Activated naive CD8-positive, alpha-beta T cell treated with anti-CD3 and anti-CD28 coated beads, Interleukin-2, amount 10 ng/mL, durations not matched to agents 7 days and 5 days (primary cell): ENCODE results near the gene VPS33A. TPM values are rescaled to one million over a fixed set of nuclear protein-coding genes. Genes with fewer than 3 reads are reported as not detected.
A peak's percentile ranks its signal among the peaks of the same experiment; 100 is the strongest.

Experiments used
- ATAC-seq: fragments of 150-1000 bp; cut with Tn5 transposase; one replicate; pipeline ENCODE4 v1.10.0; 2021; ENCODE audit warnings: low read depth, moderate library complexity
- POLR2A ChIA-PET: fragments of 350-600 bp; sonication (Branson Sonifier 250); formaldehyde crosslinking; loops from one replicate; lab custom pipeline; 2021; ENCODE audit warnings: antibody characterized with exemption; lab: Charles Lee
- DNase-seq: peaks from one replicate; pipeline ENCODE4 v3.0.0; 2021
- H3K27ac Mint-ChIP-seq: one replicate; pipeline ENCODE4 v1.8.0; 2022; ENCODE audit warnings: mild to moderate bottlenecking, mixed read lengths
- H3K27me3 Mint-ChIP-seq: one replicate; pipeline ENCODE4 v1.8.0; 2022; ENCODE audit warnings: mild to moderate bottlenecking, moderate library complexity, mixed read lengths
- H3K36me3 Mint-ChIP-seq: one replicate; pipeline ENCODE4 v1.8.0; 2021; ENCODE audit warnings: mild to moderate bottlenecking, mixed read lengths
- H3K4me1 Mint-ChIP-seq: one replicate; pipeline ENCODE4 v1.8.0; 2021; ENCODE audit warnings: mixed read lengths
- H3K4me3 Mint-ChIP-seq: one replicate; pipeline ENCODE4 v1.8.0; 2022; ENCODE audit warnings: mild to moderate bottlenecking, moderate library complexity, mixed read lengths
- H3K9me3 Mint-ChIP-seq: one replicate; pipeline ENCODE4 v1.8.0; 2021; ENCODE audit warnings: mixed read lengths
- total RNA-seq, 2 experiments: library from RNA; stranded (reverse); gene quantifications; one replicate each; pipeline ENCODE4 v1.2.3, GENCODE V29; 2021

Gene VPS33A
- total RNA-seq, 2 experiments from 2014 or later: 27.8 to 29.7 TPM

- Mint-ChIP-seq H3K9me3 (no peaks in the 10 kb centered on the region), H3K27me3 (peaks cover 30% of the 10 kb centered on the region), H3K4me1 (peaks cover 5% of the 10 kb centered on the region), H3K36me3 (no peaks in the 10 kb centered on the region), H3K4me3 (peak overlapping the region; percentile 21), H3K27ac (peak overlapping the region; percentile 18)
- POLR2A ChIA-PET: no interaction called here
- DNase-seq (no peak), ATAC-seq (no peak)
These were observed 68.7 kb downstream of the VPS33A start for GRCh38 chr12:122197612-122197966.

DNA sequence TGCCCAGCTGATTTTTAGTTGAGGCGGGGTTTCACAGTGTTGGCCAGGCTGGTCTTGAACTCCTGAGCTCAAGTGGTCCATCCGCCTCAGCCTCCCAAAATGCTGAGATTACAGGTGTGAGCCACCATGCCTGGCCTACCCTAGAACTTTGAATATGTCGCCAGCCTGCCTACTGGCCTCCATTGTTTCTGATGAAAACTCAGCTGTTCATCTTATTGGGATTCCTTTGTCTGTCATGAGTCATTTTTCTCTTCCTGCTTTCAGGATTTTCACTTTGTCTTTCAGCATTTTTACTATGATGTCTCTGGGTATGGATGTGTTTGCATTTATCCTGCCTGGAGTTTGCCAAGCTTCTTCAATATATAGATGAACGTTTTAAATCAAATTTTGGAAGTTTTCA lies 70.9 kb downstream of the VPS33A start:
- Mint-ChIP-seq H3K4me3 (no peak overlapping the region), H3K36me3 (no peaks in the 10 kb centered on the region), H3K4me1 (peaks cover 6% of the 10 kb centered on the region), H3K27ac (no peak overlapping the region), H3K9me3 (no peaks in the 10 kb centered on the region), H3K27me3 (peaks cover 20% of the 10 kb centered on the region)
- POLR2A ChIA-PET: no interaction called here
- ATAC-seq: no peak
- no peak for DNase-seq

- Mint-ChIP-seq H3K4me3 (no peak overlapping the region), H3K4me1 (peaks cover 6% of the 10 kb centered on the region), H3K27ac (no peak overlapping the region), H3K27me3 (peaks cover 20% of the 10 kb centered on the region), H3K36me3 (no peaks in the 10 kb centered on the region), H3K9me3 (no peaks in the 10 kb centered on the region)
- ATAC-seq: no peak
- DNase-seq: no peak
- POLR2A ChIA-PET: no interaction called here
These were observed 71.5 kb downstream of the VPS33A start for GRCh38 chr12:122194804-122195203.

GRCh38 chr12:122192441-122192840 lies 73.9 kb downstream of the VPS33A start:
- Mint-ChIP-seq H3K4me1 (peaks cover 5% of the 10 kb centered on the region), H3K9me3 (no peaks in the 10 kb centered on the region), H3K36me3 (no peaks in the 10 kb centered on the region), H3K4me3 (no peak overlapping the region), H3K27me3 (peaks cover 9% of the 10 kb centered on the region), H3K27ac (no peak overlapping the region)
- no peak for DNase-seq
- POLR2A ChIA-PET: no interaction called here
- ATAC-seq: no peak

- Mint-ChIP-seq H3K27me3 (peaks cover 2% of the 10 kb centered on the region), H3K4me1 (peaks cover 2% of the 10 kb centered on the region)
- DNase-seq: peak; percentile 74
These were observed 75.2 kb downstream of the VPS33A start for GRCh38 chr12:122190842-122191668.

GRCh38 chr12:122189626-122190475 lies 76.4 kb downstream of the VPS33A start:
- peak overlapping the region; percentile 16 for H3K27ac Mint-ChIP-seq
- ATAC-seq: no peak

More at GRCh38 chr12:122190842-122191668, 75.2 kb downstream of the VPS33A start:
- ATAC-seq: peak; percentile 90
- Mint-ChIP-seq H3K36me3 (no peaks in the 10 kb centered on the region), H3K27ac (no peak overlapping the region), H3K9me3 (no peaks in the 10 kb centered on the region), H3K4me3 (no peak overlapping the region)
- POLR2A ChIA-PET: interaction anchor here (1.0 kb wide), 1 partner anchor 31 kb away, joined by 3 read pairs; no protein-coding TSS in a partner anchor

GRCh38 chr12:122187466-122187865 lies 78.8 kb downstream of the VPS33A start:
- Mint-ChIP-seq H3K4me3 (no peak overlapping the region), H3K27ac (no peak overlapping the region), H3K4me1 (peaks cover 11% of the 10 kb centered on the region), H3K36me3 (no peaks in the 10 kb centered on the region), H3K27me3 (peaks cover 3% of the 10 kb centered on the region), H3K9me3 (no peaks in the 10 kb centered on the region)
- ATAC-seq: no peak
- POLR2A ChIA-PET: no interaction called here
- no peak for DNase-seq

More at GRCh38 chr12:122189626-122190475, 76.4 kb downstream of the VPS33A start:
- no peak overlapping the region for H3K4me3 Mint-ChIP-seq
- POLR2A ChIA-PET: no interaction called here
- no peaks in the 10 kb centered on the region for H3K36me3 Mint-ChIP-seq
- DNase-seq: no peak
- peaks cover 2% of the 10 kb centered on the region for H3K27me3 Mint-ChIP-seq
- H3K4me1 Mint-ChIP-seq: peaks cover 2% of the 10 kb centered on the region
- H3K9me3 Mint-ChIP-seq: no peaks in the 10 kb centered on the region

GRCh38 chr12:122185494-122186082 lies 80.7 kb downstream of the VPS33A start:
- no peak overlapping the region for H3K4me3 Mint-ChIP-seq
- POLR2A ChIA-PET: no interaction called here
- no peaks in the 10 kb centered on the region for H3K9me3 Mint-ChIP-seq
- no peak overlapping the region for H3K27ac Mint-ChIP-seq
- H3K36me3 Mint-ChIP-seq: no peaks in the 10 kb centered on the region
- ATAC-seq (no peak), DNase-seq (no peak)
- H3K4me1 Mint-ChIP-seq: peaks cover 12% of the 10 kb centered on the region
- H3K27me3 Mint-ChIP-seq: peaks cover 8% of the 10 kb centered on the region

GRCh38 chr12:122185079-122185478 lies 81.2 kb downstream of the VPS33A start:
- Mint-ChIP-seq H3K36me3 (no peaks in the 10 kb centered on the region), H3K4me1 (peaks cover 16% of the 10 kb centered on the region), H3K4me3 (no peak overlapping the region), H3K9me3 (no peaks in the 10 kb centered on the region), H3K27me3 (peaks cover 8% of the 10 kb centered on the region), H3K27ac (no peak overlapping the region)
- DNase-seq (no peak), ATAC-seq (no peak)
- POLR2A ChIA-PET: no interaction called here

- DNase-seq (no peak), ATAC-seq (peak; percentile 21)
- H3K36me3 Mint-ChIP-seq: no peaks in the 10 kb centered on the region
- H3K4me1 Mint-ChIP-seq: peaks cover 17% of the 10 kb centered on the region
- H3K9me3 Mint-ChIP-seq: no peaks in the 10 kb centered on the region
- H3K4me3 Mint-ChIP-seq: peak overlapping the region; percentile 46
- peaks cover 8% of the 10 kb centered on the region for H3K27me3 Mint-ChIP-seq
- no peak overlapping the region for H3K27ac Mint-ChIP-seq
- POLR2A ChIA-PET: no interaction called here
These were observed 81.8 kb downstream of the VPS33A start for GRCh38 chr12:122184517-122184916.

DNA sequence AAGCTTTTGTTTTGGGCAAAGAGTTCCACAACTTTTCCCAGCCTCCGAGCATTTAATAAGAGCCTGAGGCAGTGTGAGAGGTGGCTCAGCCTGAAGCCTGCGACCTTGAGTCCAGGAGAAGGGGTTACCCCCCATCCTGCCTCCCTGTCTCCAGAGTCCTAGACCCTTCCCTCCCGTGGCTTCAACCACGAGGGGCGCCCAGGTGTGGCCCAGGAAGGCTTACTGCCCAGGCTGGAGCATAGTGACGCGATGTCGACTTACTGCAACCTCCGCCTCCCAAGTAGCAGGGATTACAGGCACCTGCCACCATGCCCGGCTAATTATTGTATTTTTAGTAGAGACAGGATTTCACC lies 82.7 kb downstream of the VPS33A start:
- Mint-ChIP-seq H3K4me1 (peaks cover 17% of the 10 kb centered on the region), H3K4me3 (peak overlapping the region; percentile 46), H3K9me3 (no peaks in the 10 kb centered on the region), H3K36me3 (no peaks in the 10 kb centered on the region), H3K27me3 (peaks cover 8% of the 10 kb centered on the region), H3K27ac (no peak overlapping the region)
- ATAC-seq (no peak), DNase-seq (no peak)
- POLR2A ChIA-PET: interaction anchor here (0.5 to 0.6 kb wide), 2 partner anchors 70 to 179 kb away, joined by 3 to 7 read pairs; no protein-coding TSS in a partner anchor

- POLR2A ChIA-PET: interaction anchor here (0.5 to 0.9 kb wide), 4 partner anchors 11 to 179 kb away, joined by 3 to 7 read pairs (median 3); no protein-coding TSS in a partner anchor
- Mint-ChIP-seq H3K9me3 (no peaks in the 10 kb centered on the region), H3K36me3 (no peaks in the 10 kb centered on the region), H3K4me3 (peak within 1 kb of the TSS; percentile 83), H3K27me3 (peaks cover 8% of the 10 kb centered on the region), H3K4me1 (peaks cover 17% of the 10 kb centered on the region), H3K27ac (peak within 1 kb of the TSS; percentile 65)
- ATAC-seq: peak; percentile 83
- DNase-seq: peak; percentile 75
These were observed 83.3 kb downstream of the VPS33A start, which contains the start of gene LRRC43 for GRCh38 chr12:122182887-122183587. TSS of gene LRRC43 (plus strand) at chr12:122183123. CDS start at chr12:122183145, 22 bp downstream.
